ENCODE measurements around the gene ATP1B1. TPM values are rescaled to one million over a fixed set of nuclear protein-coding genes. Genes with fewer than 3 reads are reported as not detected.

The ATP1B1 gene
- total RNA-seq = 108 and 120 TPM in 2 replicates
- long read RNA-seq, transcript ATP1B1-201 (6 exons, 1,883 nt) = major isoform, 53 of 66 reads
- long read RNA-seq, partial matches to known transcripts = 5 of 66 reads
- long read RNA-seq, other reads (novel, unspliced or antisense) = 8 of 66 reads

DNA sequence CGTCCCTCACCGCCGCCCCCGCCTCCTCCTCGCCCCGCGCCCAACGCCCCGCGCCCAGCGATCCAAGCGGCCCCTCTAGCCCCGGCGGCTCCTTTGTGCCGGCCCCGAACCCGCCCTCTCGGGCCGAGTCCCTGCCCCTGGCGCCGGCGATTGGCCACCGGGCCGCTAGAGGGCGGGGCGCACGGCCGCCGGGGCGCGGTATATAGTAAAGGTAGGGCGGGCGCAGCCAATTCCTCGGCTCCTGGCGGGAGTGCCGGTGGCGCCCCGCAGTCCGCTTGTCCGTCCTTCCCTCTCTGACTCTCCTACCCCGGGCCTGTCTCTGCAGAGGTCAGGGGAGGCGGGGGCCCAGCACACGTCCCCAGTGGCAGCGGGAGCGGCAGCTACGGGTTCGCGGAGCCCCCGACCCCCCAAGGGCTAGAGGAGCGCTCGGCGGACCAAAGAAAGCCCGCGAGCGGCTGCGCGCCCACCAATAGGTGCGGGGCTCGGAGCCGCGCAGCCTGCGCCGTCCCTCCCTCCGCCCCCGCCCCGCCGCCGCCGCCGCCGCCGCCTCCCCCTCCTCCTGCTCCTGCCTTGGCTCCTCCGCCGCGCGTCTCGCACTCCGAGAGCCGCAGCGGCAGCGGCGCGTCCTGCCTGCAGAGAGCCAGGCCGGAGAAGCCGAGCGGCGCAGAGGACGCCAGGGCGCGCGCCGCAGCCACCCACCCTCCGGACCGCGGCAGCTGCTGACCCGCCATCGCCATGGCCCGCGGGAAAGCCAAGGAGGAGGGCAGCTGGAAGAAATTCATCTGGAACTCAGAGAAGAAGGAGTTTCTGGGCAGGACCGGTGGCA, at the start of gene ATP1B1:
TSS of gene ATP1B1 (plus strand) at position 596 of the 826 bp plus-strand sequence. CDS start at position 736, 140 bp downstream.
- H3K4me1 Mint-ChIP-seq (ENCODE audit: low read depth) = peaks cover 37% of the 10 kb centered on the region
- H3K36me3 Mint-ChIP-seq (ENCODE audit: insufficient read depth) = peaks cover 3% of the 10 kb centered on the region
- DNase-seq (ENCODE audit: low spot score, unreplicated experiment) = peak; percentile 95
- no peaks in the 10 kb centered on the region for H3K9me3 Mint-ChIP-seq (ENCODE audit: low read depth)
- H3K27ac Mint-ChIP-seq = peak within 1 kb of the TSS; percentile 98
- TF ChIP-seq, protein P1, sequence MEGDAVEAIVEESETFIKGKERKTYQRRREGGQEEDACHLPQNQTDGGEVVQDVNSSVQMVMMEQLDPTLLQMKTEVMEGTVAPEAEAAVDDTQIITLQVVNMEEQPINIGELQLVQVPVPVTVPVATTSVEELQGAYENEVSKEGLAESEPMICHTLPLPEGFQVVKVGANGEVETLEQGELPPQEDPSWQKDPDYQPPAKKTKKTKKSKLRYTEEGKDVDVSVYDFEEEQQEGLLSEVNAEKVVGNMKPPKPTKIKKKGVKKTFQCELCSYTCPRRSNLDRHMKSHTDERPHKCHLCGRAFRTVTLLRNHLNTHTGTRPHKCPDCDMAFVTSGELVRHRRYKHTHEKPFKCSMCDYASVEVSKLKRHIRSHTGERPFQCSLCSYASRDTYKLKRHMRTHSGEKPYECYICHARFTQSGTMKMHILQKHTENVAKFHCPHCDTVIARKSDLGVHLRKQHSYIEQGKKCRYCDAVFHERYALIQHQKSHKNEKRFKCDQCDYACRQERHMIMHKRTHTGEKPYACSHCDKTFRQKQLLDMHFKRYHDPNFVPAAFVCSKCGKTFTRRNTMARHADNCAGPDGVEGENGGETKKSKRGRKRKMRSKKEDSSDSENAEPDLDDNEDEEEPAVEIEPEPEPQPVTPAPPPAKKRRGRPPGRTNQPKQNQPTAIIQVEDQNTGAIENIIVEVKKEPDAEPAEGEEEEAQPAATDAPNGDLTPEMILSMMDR (IDR thresholded peaks at IDR 0.05; ENCODE audit: unreplicated experiment) = peak; percentile 50
- H3K27me3 Mint-ChIP-seq = no peaks in the 10 kb centered on the region
- peak within 1 kb of the TSS; percentile 79 for H3K4me3 Mint-ChIP-seq (ENCODE audit: low read depth)

DNA sequence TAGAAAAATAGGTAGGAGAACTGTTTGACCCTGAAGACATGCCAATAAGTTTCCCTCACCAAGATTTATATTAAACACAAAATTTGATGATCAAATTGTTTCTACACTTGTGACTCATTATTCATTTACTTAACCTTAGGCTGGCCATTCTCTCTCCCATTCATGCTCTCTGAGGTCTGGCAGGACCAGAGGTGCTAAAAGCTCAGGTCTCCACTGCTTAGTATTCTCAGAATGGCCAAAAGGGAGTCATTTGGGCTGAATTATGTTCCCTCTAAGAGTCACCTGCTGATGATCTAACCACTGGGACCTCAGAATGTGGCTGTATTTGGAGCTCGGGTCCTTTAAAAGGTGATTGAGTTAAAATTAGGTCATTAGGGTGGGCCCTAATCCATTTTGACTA, 47.1 kb upstream of the ATP1B1 start:
- TF ChIP-seq, protein P1 (IDR thresholded peaks at IDR 0.05; ENCODE audit: unreplicated experiment) = no peak
- DNase-seq (ENCODE audit: low spot score, unreplicated experiment) = no peak
- Mint-ChIP-seq H3K27me3 (no peaks in the 10 kb centered on the region), H3K4me1 (ENCODE audit: low read depth) (no peaks in the 10 kb centered on the region), H3K36me3 (ENCODE audit: insufficient read depth) (no peaks in the 10 kb centered on the region), H3K9me3 (ENCODE audit: low read depth) (no peaks in the 10 kb centered on the region), H3K4me3 (ENCODE audit: low read depth) (no peak overlapping the region), H3K27ac (no peak overlapping the region)

DNA sequence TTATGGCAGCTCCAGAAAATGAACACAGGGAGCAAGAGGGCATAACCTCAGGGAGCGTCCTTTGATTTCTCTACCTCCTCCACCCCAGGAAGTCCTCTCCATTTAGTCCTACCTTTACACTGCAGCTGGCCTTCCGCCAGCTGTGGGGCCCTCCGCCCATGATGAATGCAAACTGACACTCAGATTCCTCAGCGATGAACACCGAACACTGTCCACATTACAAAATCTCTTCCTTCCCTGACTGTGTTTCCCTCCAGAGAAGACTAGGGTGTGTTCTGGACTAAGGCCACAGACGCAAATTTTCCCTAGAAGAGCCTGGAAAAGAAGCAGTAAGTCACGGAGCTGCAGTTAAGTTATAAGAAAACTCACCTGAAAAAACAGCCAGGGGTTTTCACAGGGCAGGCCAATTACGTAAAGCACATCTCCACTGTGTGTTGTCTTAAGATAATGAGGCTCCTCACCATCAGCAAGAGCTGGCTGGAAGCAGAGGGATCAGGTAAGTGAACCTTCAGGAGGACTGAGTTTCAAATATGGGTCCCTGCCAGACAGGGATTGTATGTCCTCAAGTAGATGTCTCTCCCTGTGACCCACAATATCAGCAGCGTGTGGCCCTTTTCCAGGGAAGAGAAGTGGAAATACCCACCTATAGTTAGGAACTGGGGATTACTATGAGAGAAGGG, 46.3 kb upstream of the ATP1B1 start:
- H3K9me3 Mint-ChIP-seq (ENCODE audit: low read depth) = no peaks in the 10 kb centered on the region
- H3K36me3 Mint-ChIP-seq (ENCODE audit: insufficient read depth) = no peaks in the 10 kb centered on the region
- no peaks in the 10 kb centered on the region for H3K27me3 Mint-ChIP-seq
- TF ChIP-seq, protein P1 (IDR thresholded peaks at IDR 0.05; ENCODE audit: unreplicated experiment) = no peak
- H3K4me3 Mint-ChIP-seq (ENCODE audit: low read depth) = no peak overlapping the region
- H3K4me1 Mint-ChIP-seq (ENCODE audit: low read depth) = no peaks in the 10 kb centered on the region
- no peak for DNase-seq (ENCODE audit: low spot score, unreplicated experiment)
- no peak overlapping the region for H3K27ac Mint-ChIP-seq

DNA sequence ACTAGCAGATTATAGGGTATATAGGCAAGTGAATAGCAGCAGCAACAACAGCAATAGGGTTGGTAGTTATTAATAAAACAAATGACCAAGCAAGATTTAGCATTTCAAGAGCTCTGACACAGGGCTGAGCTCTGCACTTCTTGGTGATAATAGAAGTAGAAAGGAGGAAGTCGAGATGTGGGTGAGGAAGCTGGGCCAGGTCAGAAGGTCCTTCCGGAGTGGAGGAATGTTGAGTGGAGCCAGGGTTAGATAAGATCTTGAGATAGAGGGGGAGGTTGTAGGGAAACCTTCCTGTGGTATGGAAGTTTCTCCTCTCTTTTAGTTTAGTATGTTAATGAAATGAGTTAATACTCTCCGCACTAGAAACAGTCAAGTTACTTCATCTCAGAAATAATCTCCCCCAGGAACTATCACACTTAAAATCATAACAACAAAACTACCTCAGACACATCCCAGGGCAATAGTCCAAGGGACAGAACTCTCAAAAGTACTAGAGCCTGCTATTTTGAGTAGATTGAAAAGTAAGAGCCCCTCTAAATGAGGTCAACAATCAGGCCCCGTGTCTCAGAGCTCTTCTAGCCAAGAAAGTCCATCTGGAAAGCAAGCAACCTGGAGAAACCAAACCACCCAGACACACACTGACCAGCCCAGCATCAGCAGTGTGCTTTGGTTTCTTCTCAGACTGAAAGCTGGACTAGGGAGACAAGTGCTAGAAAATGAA, 45.4 kb upstream of the ATP1B1 start:
- Mint-ChIP-seq H3K36me3 (ENCODE audit: insufficient read depth) (no peaks in the 10 kb centered on the region), H3K4me3 (ENCODE audit: low read depth) (no peak overlapping the region), H3K27ac (no peak overlapping the region), H3K9me3 (ENCODE audit: low read depth) (peaks cover 3% of the 10 kb centered on the region), H3K27me3 (no peaks in the 10 kb centered on the region), H3K4me1 (ENCODE audit: low read depth) (no peaks in the 10 kb centered on the region)
- no peak for DNase-seq (ENCODE audit: low spot score, unreplicated experiment)
- TF ChIP-seq, protein P1 (IDR thresholded peaks at IDR 0.05; ENCODE audit: unreplicated experiment) = no peak

DNA sequence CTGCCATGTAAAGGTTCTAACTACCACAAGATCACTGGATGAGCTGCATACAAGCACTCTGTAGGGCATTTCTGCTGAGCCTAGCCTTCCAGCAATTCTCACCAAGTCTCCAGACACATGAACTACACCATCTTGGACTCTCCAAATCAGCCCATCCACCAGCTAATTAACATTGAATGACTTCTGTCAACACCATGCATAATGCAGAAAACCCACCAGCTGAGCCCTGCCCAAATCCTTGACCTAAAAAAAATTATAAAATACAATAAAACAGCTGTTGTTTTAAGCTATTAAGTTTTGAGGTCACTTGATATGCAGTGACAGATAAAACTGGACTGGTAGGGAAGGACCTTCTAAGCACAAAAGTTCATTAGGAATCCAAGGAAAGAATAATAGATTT, 44.3 kb upstream of the ATP1B1 start:
- TF ChIP-seq, protein P1 (IDR thresholded peaks at IDR 0.05; ENCODE audit: unreplicated experiment) = no peak
- Mint-ChIP-seq H3K27me3 (no peaks in the 10 kb centered on the region), H3K36me3 (ENCODE audit: insufficient read depth) (no peaks in the 10 kb centered on the region), H3K4me3 (ENCODE audit: low read depth) (no peak overlapping the region), H3K27ac (no peak overlapping the region), H3K4me1 (ENCODE audit: low read depth) (no peaks in the 10 kb centered on the region), H3K9me3 (ENCODE audit: low read depth) (peaks cover 6% of the 10 kb centered on the region)
- DNase-seq (ENCODE audit: low spot score, unreplicated experiment) = no peak

All from progenitor cell of endocrine pancreas (in vitro differentiated cells).